ENCODE measurements around the gene TMEM184B. TPM values are rescaled to one million over a fixed set of nuclear protein-coding genes. Genes with fewer than 3 reads are reported as not detected.
A peak's percentile ranks its signal among the peaks of the same experiment; 100 is the strongest.

Gene TMEM184B
- total RNA-seq (10 to 100 TPM; 24.9 to 48.3 (median 38.6) TPM), polyA plus RNA-seq (10 to 100 TPM; 15.3 to 30.3 TPM)
- long read RNA-seq, donor 1, full-length matches to known transcripts: 54 of 81 reads
- long read RNA-seq, donor 1, partial matches to known transcripts: 17 of 81 reads
- long read RNA-seq, donor 1, other reads (novel, unspliced or antisense): 10 of 81 reads
- long read RNA-seq, donor 2, full-length matches to known transcripts: 37 of 37 reads
- long read RNA-seq, donor 2, partial matches to known transcripts: 0 of 37 reads
- long read RNA-seq, donor 2, other reads (novel, unspliced or antisense): 0 of 37 reads
- long read RNA-seq, donor 3, full-length matches to known transcripts: 38 of 64 reads
- long read RNA-seq, donor 3, partial matches to known transcripts: 16 of 64 reads
- long read RNA-seq, donor 3, other reads (novel, unspliced or antisense): 10 of 64 reads

GRCh38 chr22:38272373-38273134 is at the start of gene TMEM184B:
Gene TMEM184B (minus strand): TSS chr22:38273010. CDS start chr22:38247961, 25,049 bp downstream.
- WGBS, 3 donors: 1% methylated on average over 43 to 97 of the region's 97 CpGs
- peak; percentile 76 to 88 (median 84) for DNase-seq
- Histone ChIP-seq H3K27ac (peak within 1 kb of the TSS; percentile 80 to 82), H3K36me3 (no peaks in the 10 kb centered on the region), H3K4me3 (peak within 1 kb of the TSS; percentile 86), H3K4me1 (ENCODE audit: insufficient read depth) (peaks cover 10% of the 10 kb centered on the region), H3K9me3 (no peaks in the 10 kb centered on the region), H3K27me3 (no peaks in the 10 kb centered on the region)
- intact Hi-C loops (cut with DNase I): loop anchor here in 1 of 4 donors (5.0 kb wide), 1 partner anchor 40 kb away; no protein-coding TSS in a partner anchor
- TF ChIP-seq POLR2A (IDR thresholded peaks at IDR 0.05) (peak; percentile 95), EP300 (IDR thresholded peaks at IDR 0.05) (no peak), CTCF (IDR thresholded peaks at IDR 0.05) (peak in 2 of 3 donors; percentile 15 to 18)

GRCh38 chr22:38320605-38321402 is 48.0 kb upstream of the TMEM184B start:
- WGBS, 3 donors: 84 to 88% (median 84%) methylated on average over 11 of the region's 11 CpGs
- no peaks in the 10 kb centered on the region for H3K27me3 ChIP-seq
- no peaks in the 10 kb centered on the region for H3K4me1 ChIP-seq (ENCODE audit: insufficient read depth)
- no peak for TF ChIP-seq EP300 (IDR thresholded peaks at IDR 0.05)
- no peak for TF ChIP-seq POLR2A (IDR thresholded peaks at IDR 0.05)
- no peak for TF ChIP-seq CTCF (IDR thresholded peaks at IDR 0.05)
- peak in 1 of 5 donors; percentile 33 for DNase-seq
- H3K9me3 ChIP-seq: no peaks in the 10 kb centered on the region
- no peak overlapping the region for H3K4me3 ChIP-seq
- no peak overlapping the region for H3K27ac ChIP-seq
- no peaks in the 10 kb centered on the region for H3K36me3 ChIP-seq
- intact Hi-C loops (cut with DNase I): no loop called here

GRCh38 chr22:38318792-38319773 is 46.3 kb upstream of the TMEM184B start:
- TF ChIP-seq POLR2A (IDR thresholded peaks at IDR 0.05) (no peak), CTCF (IDR thresholded peaks at IDR 0.05) (no peak), EP300 (IDR thresholded peaks at IDR 0.05) (no peak)
- DNase-seq: peak in 1 of 5 donors; percentile 37
- no peaks in the 10 kb centered on the region for H3K36me3 ChIP-seq
- no peaks in the 10 kb centered on the region for H3K27me3 ChIP-seq
- H3K27ac ChIP-seq: peak overlapping the region; percentile 93 to 96
- 86 to 87% (median 87%) methylated on average over 14 of the region's 14 CpGs for WGBS, 3 donors
- H3K4me1 ChIP-seq (ENCODE audit: insufficient read depth): peaks cover 1% of the 10 kb centered on the region
- intact Hi-C loops (cut with DNase I): loop anchor here in 1 of 4 donors (5.0 to 10.0 kb wide), 2 partner anchors 57 to 186 kb away; partner anchors contain the start of gene DDX17
- H3K9me3 ChIP-seq: no peaks in the 10 kb centered on the region
- H3K4me3 ChIP-seq: no peak overlapping the region

Measured in ovary (tissue), 10 donors.